Liver (tissue), 9 donors: ENCODE measurements around the gene TAMALIN. TPM values are rescaled to one million over a fixed set of nuclear protein-coding genes. Genes with fewer than 3 reads are reported as not detected.

Experiments used
- DNase-seq: peaks from one replicate; pipeline ENCODE4 v3.0.0-alpha.2; 2017; ENCODE audit warnings: low spot score
- H3K27ac ChIP-seq, 2 donors: one replicate each; pipeline ENCODE4 v1.7.0; 2013; ENCODE audit warnings: inconsistent platforms in 2 of 2, low read length in 2 of 2, control low read depth in 1 of 2, low read depth in 1 of 2, mild to moderate bottlenecking in 1 of 2
- H3K27me3 ChIP-seq, 4 donors: one replicate each; pipeline versions ENCODE4 v1.6.1 to v1.7.0; 2013; ENCODE audit warnings: low read length in 3 of 4, inconsistent platforms in 1 of 4, mild to moderate bottlenecking in 1 of 4, moderate library complexity in 1 of 4; ENCODE audit not compliant: control insufficient read depth in 4 of 4, insufficient read depth in 4 of 4
- H3K36me3 ChIP-seq, 4 donors: one replicate each; pipeline versions ENCODE4 v1.6.1 to v1.7.0; 2013; ENCODE audit warnings: low read length in 3 of 4, mild to moderate bottlenecking in 3 of 4, low read depth in 1 of 4, moderate library complexity in 1 of 4; ENCODE audit not compliant: control insufficient read depth in 4 of 4, insufficient read depth in 3 of 4
- H3K4me1 ChIP-seq, 4 donors: one replicate each; pipeline versions ENCODE4 v1.6.1 to v1.7.0; 2013; ENCODE audit warnings: low read length in 3 of 4, mild to moderate bottlenecking in 3 of 4, moderate library complexity in 1 of 4; ENCODE audit not compliant: control insufficient read depth in 4 of 4, insufficient read depth in 4 of 4
- H3K4me3 ChIP-seq, 3 donors: one replicate each; pipeline versions ENCODE4 v1.6.1 to v1.7.0; 2013; ENCODE audit warnings: low read length in 3 of 3, control low read depth in 1 of 3, low read depth in 1 of 3, mild to moderate bottlenecking in 1 of 3
- H3K9ac ChIP-seq, 2 donors: one replicate each; pipeline ENCODE4 v1.7.0; 2013; ENCODE audit warnings: low read length in 2 of 2, mild to moderate bottlenecking in 2 of 2, moderate library complexity in 2 of 2, control low read depth in 1 of 2, low read depth in 1 of 2
- H3K9me3 ChIP-seq, 4 donors: one replicate each; pipeline versions ENCODE4 v1.6.1 to v1.7.0; 2013; ENCODE audit warnings: low read length in 3 of 4; ENCODE audit not compliant: control insufficient read depth in 4 of 4
- EGR1 ChIP-seq, 2 donors: IDR thresholded peaks; 2 replicates each; pipeline ENCODE4 v1.6.1; 2016 to 2018; ENCODE audit warnings: antibody characterized with exemption in 2 of 2, low read depth in 2 of 2
- FOXA1 ChIP-seq: IDR thresholded peaks from 2 replicates; pipeline ENCODE4 v1.6.1; 2016; ENCODE audit warnings: antibody characterized with exemption
- FOXA2 ChIP-seq: IDR thresholded peaks from 2 replicates; pipeline ENCODE4 v1.6.1; 2016; ENCODE audit warnings: antibody characterized with exemption
- GABPA ChIP-seq, 2 donors: IDR thresholded peaks in 1 of 2; conservative IDR thresholded peaks in 1 of 2; 2 replicates each; pipeline ENCODE4 v1.6.1; 2016; ENCODE audit warnings: antibody characterized with exemption in 2 of 2, mild to moderate bottlenecking in 1 of 2, moderate library complexity in 1 of 2
- HNF4G ChIP-seq: IDR thresholded peaks from 2 replicates; pipeline ENCODE4 v1.6.1; 2016; ENCODE audit warnings: antibody characterized with exemption
- JUND ChIP-seq, 2 donors: IDR thresholded peaks; 2 replicates each; pipeline ENCODE4 v1.6.1; 2016; ENCODE audit warnings: antibody characterized with exemption in 2 of 2
- RAD21 ChIP-seq, 2 donors: IDR thresholded peaks; 2 replicates each; pipeline ENCODE4 v1.6.1; 2016; ENCODE audit warnings: antibody characterized with exemption in 2 of 2, mild to moderate bottlenecking in 2 of 2
- RXRA ChIP-seq, 2 donors: IDR thresholded peaks; 2 replicates each; pipeline ENCODE4 v1.6.1; 2017 to 2018; ENCODE audit warnings: antibody characterized with exemption in 2 of 2, mild to moderate bottlenecking in 1 of 2
- SP1 ChIP-seq: IDR thresholded peaks from 2 replicates; pipeline ENCODE4 v1.6.1; 2018; ENCODE audit warnings: antibody characterized with exemption, mild to moderate bottlenecking
- TAF1 ChIP-seq: conservative IDR thresholded peaks from 2 replicates; pipeline ENCODE4 v1.6.1; 2016; ENCODE audit warnings: antibody characterized with exemption, mild to moderate bottlenecking
- YY1 ChIP-seq: IDR thresholded peaks from 2 replicates; pipeline ENCODE4 v1.6.1; 2016; ENCODE audit warnings: antibody characterized with exemption, mild to moderate bottlenecking
- WGBS: extraction: QIAGEN DNeasy Blood & Tissue Kit; methylation state at CpG from one replicate; pipeline ENCODE4 v1.1.7; 2013; 5-methylcytosine and 5-hydroxymethylcytosine counted together
- polyA plus RNA-seq, 2 donors: library from polyadenylated mRNA; stranded (reverse) in 1 of 2; unstranded in 1 of 2; fragments of 200-250 nt in 1 of 2; fragments of >200 nt in 1 of 2; fragmentation: Nextera tagmentation in 1 of 2; extraction: Ambion mirVana in 1 of 2; gene quantifications; one replicate each; pipeline versions ENCODE4 v1.2.1 to v1.2.3, GENCODE V29; 2013 to 2015
- total RNA-seq, 2 donors: library from RNA; depleted of rRNA; stranded (reverse); fragments of >200 nt; gene quantifications; one replicate each; pipeline ENCODE4 v1.2.3, GENCODE V29; 2014
- TF ChIP-seq, protein P1 (sequence below): IDR thresholded peaks from 2 replicates; pipeline ENCODE4 v1.6.1; 2016; ENCODE audit warnings: antibody characterized with exemption
- TF ChIP-seq, protein P2 (sequence below): IDR thresholded peaks from 2 replicates; pipeline ENCODE4 v1.6.1; 2016; ENCODE audit warnings: antibody characterized with exemption
- TF ChIP-seq, protein P3 (sequence below): IDR thresholded peaks from 2 replicates; pipeline ENCODE4 v1.6.1; 2016; ENCODE audit warnings: antibody characterized with exemption, mild to moderate bottlenecking
- TF ChIP-seq, protein P4 (sequence below): fragments of 150-350 bp; IDR thresholded peaks from 2 replicates; pipeline ENCODE4 v1.5.1; 2017; ENCODE audit warnings: improper control_type of control experiment, low read depth, low read length; ENCODE audit not compliant: missing input control
- TF ChIP-seq, protein P5 (sequence below): IDR thresholded peaks from 2 replicates; pipeline ENCODE4 v1.6.1; 2016; ENCODE audit warnings: antibody characterized with exemption
- donor health status: healthy.
- donor health status: healthy.
- donor health status: healthy.
- donor health status: healthy.
- donor health status: healthy.

The TAMALIN gene
- total and polyA plus RNA-seq, 4 donors = 1.1 to 9.9 (median 2.5) TPM

DNA sequence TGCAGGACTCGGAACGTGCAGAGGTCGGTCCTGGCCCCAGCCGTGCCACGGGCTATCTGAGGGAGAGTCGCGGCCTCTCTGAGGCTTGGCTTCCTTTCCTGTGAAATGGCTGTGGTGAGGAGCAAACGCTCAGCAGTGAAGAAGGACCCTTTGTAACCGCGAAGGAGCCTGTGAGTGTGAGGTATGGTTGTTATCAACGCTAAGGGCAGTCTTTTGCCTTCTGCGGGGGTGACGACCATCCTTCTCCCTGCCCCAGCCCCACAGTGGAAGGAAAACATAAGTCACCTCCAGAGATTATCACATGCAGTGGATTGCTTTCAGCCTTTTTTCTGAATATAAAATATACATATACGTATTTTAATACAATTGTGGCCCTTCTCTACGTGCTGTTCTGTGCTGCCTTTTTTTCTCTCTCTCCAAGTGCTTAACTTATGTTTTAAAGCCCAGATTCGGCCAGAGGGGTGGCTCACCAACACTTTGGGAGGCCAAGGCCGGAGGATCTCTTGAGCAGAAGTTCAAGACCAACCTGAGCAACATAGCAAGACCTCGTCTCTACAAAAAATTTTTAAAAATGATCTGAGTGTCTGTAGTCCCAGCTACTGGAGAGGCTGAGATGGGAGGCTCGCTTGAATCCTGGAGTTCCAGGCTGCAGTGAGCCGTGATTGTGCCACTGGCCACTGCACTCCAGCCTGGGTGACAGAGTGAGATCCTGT lies 17.4 kb downstream of the TAMALIN start:
- Histone ChIP-seq H3K9me3 (no peaks in the 10 kb centered on the region), H3K27me3 (no peaks in the 10 kb centered on the region), H3K4me1 (peaks cover 0 to 22% (median 14%) of the 10 kb centered on the region in 4 donors), H3K36me3 (no peaks in the 10 kb centered on the region), H3K4me3 (peak overlapping the region in 2 of 3 donors; percentile 41 to 53), H3K9ac (no peak overlapping the region), H3K27ac (peak overlapping the region in 1 of 2 donors; percentile 28)
- DNase-seq = no peak
- TF ChIP-seq, protein P1, sequence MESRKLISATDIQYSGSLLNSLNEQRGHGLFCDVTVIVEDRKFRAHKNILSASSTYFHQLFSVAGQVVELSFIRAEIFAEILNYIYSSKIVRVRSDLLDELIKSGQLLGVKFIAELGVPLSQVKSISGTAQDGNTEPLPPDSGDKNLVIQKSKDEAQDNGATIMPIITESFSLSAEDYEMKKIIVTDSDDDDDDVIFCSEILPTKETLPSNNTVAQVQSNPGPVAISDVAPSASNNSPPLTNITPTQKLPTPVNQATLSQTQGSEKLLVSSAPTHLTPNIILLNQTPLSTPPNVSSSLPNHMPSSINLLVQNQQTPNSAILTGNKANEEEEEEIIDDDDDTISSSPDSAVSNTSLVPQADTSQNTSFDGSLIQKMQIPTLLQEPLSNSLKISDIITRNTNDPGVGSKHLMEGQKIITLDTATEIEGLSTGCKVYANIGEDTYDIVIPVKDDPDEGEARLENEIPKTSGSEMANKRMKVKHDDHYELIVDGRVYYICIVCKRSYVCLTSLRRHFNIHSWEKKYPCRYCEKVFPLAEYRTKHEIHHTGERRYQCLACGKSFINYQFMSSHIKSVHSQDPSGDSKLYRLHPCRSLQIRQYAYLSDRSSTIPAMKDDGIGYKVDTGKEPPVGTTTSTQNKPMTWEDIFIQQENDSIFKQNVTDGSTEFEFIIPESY = no peak
- TF ChIP-seq, protein P2, sequence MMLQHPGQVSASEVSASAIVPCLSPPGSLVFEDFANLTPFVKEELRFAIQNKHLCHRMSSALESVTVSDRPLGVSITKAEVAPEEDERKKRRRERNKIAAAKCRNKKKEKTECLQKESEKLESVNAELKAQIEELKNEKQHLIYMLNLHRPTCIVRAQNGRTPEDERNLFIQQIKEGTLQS = no peak
- TF ChIP-seq YY1 (no peak), SP1 (no peak)
- TF ChIP-seq, protein P3, sequence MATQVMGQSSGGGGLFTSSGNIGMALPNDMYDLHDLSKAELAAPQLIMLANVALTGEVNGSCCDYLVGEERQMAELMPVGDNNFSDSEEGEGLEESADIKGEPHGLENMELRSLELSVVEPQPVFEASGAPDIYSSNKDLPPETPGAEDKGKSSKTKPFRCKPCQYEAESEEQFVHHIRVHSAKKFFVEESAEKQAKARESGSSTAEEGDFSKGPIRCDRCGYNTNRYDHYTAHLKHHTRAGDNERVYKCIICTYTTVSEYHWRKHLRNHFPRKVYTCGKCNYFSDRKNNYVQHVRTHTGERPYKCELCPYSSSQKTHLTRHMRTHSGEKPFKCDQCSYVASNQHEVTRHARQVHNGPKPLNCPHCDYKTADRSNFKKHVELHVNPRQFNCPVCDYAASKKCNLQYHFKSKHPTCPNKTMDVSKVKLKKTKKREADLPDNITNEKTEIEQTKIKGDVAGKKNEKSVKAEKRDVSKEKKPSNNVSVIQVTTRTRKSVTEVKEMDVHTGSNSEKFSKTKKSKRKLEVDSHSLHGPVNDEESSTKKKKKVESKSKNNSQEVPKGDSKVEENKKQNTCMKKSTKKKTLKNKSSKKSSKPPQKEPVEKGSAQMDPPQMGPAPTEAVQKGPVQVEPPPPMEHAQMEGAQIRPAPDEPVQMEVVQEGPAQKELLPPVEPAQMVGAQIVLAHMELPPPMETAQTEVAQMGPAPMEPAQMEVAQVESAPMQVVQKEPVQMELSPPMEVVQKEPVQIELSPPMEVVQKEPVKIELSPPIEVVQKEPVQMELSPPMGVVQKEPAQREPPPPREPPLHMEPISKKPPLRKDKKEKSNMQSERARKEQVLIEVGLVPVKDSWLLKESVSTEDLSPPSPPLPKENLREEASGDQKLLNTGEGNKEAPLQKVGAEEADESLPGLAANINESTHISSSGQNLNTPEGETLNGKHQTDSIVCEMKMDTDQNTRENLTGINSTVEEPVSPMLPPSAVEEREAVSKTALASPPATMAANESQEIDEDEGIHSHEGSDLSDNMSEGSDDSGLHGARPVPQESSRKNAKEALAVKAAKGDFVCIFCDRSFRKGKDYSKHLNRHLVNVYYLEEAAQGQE = no peak
- WGBS = 28% methylated on average over 20 of the region's 20 CpGs

DNA sequence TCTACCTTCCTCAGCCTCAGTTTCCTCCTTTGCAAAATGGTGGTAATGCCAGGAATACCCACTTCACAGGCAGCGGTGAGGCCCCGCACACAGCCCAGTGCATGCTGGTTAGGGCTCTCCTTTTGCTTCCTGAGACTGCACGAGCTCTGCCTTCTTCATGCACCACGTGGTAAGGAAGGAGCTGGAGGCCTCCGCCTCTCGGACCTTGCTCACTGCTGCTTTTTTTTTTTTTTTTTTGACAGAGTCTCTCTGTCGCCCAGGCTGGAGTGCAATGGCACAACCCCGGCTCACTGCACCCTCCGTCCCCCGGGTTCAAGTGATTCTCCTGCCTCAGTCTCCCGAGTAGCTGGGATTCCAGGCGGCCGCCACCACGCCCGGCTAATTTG lies 18.1 kb downstream of the TAMALIN start:
- Histone ChIP-seq H3K27me3 (no peaks in the 10 kb centered on the region), H3K27ac (peak overlapping the region; percentile 47 to 66), H3K9ac (no peak overlapping the region), H3K36me3 (no peaks in the 10 kb centered on the region), H3K9me3 (no peaks in the 10 kb centered on the region), H3K4me3 (no peak overlapping the region), H3K4me1 (peaks cover 0 to 22% (median 14%) of the 10 kb centered on the region in 4 donors)
- no peak for TF ChIP-seq RAD21 (IDR thresholded peaks at IDR 0.05)
- TF ChIP-seq, protein P4, sequence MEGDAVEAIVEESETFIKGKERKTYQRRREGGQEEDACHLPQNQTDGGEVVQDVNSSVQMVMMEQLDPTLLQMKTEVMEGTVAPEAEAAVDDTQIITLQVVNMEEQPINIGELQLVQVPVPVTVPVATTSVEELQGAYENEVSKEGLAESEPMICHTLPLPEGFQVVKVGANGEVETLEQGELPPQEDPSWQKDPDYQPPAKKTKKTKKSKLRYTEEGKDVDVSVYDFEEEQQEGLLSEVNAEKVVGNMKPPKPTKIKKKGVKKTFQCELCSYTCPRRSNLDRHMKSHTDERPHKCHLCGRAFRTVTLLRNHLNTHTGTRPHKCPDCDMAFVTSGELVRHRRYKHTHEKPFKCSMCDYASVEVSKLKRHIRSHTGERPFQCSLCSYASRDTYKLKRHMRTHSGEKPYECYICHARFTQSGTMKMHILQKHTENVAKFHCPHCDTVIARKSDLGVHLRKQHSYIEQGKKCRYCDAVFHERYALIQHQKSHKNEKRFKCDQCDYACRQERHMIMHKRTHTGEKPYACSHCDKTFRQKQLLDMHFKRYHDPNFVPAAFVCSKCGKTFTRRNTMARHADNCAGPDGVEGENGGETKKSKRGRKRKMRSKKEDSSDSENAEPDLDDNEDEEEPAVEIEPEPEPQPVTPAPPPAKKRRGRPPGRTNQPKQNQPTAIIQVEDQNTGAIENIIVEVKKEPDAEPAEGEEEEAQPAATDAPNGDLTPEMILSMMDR = no peak
- TF ChIP-seq YY1 = no peak
- no peak for TF ChIP-seq JUND (IDR thresholded peaks at IDR 0.05)
- TF ChIP-seq SP1 = no peak
- TF ChIP-seq, protein P5, sequence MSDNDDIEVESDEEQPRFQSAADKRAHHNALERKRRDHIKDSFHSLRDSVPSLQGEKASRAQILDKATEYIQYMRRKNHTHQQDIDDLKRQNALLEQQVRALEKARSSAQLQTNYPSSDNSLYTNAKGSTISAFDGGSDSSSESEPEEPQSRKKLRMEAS = no peak
- TF ChIP-seq EGR1 (IDR thresholded peaks at IDR 0.05; ENCODE audit: low read depth in 2 of 2) = no peak
- TF ChIP-seq FOXA1 = no peak
- no peak for TF ChIP-seq RXRA (IDR thresholded peaks at IDR 0.05)
- TF ChIP-seq, protein P2 = no peak
- no peak for TF ChIP-seq TAF1
- no peak for TF ChIP-seq HNF4G
- no peak for TF ChIP-seq GABPA (IDR thresholded peaks at IDR 0.05 in 1 of 2, conservative IDR thresholded peaks at IDR 0.05 in 1 of 2)
- TF ChIP-seq, protein P3 = no peak
- TF ChIP-seq FOXA2 = no peak
- TF ChIP-seq, protein P1 = no peak
- 67% methylated on average over 15 of the region's 15 CpGs for WGBS
- DNase-seq = no peak
